HepG2 (cell line): ENCODE measurements around the gene TRMT1. TPM values are rescaled to one million over a fixed set of nuclear protein-coding genes. Genes with fewer than 3 reads are reported as not detected.

Source experiments
- AKAP8 ChIP-seq: sonication (generic); formaldehyde crosslinking; IDR thresholded peaks from 2 replicates; pipeline ENCODE4 v1.5.1; 2020; ENCODE audit warnings: mild to moderate bottlenecking, missing genetic modification reagents
- CBFB ChIP-seq: sonication (generic); formaldehyde crosslinking; IDR thresholded peaks from 2 replicates; pipeline ENCODE4 v1.4.0; 2020; ENCODE audit warnings: missing genetic modification reagents
- CEBPB ChIP-seq: IDR thresholded peaks from 2 replicates; pipeline ENCODE4 v1.6.1; 2011; ENCODE audit warnings: low read depth, low read length, improper control_type of control experiment, borderline replicate concordance
- IKZF5 ChIP-seq: IDR thresholded peaks from 2 replicates; pipeline ENCODE4 v1.6.1; 2018; ENCODE audit warnings: missing genetic modification reagents, mild to moderate bottlenecking, missing compliant biosample characterization
- MTF2 ChIP-seq: sonication (generic); formaldehyde crosslinking; IDR thresholded peaks from 2 replicates; pipeline ENCODE4 v1.5.0; 2020; ENCODE audit warnings: missing genetic modification reagents, borderline replicate concordance
- NCOA1 ChIP-seq: sonication (generic); formaldehyde crosslinking; IDR thresholded peaks from 2 replicates; pipeline ENCODE4 v1.9.0; 2021; ENCODE audit warnings: missing genetic modification reagents
- SRF ChIP-seq: IDR thresholded peaks from 2 replicates; pipeline ENCODE4 v1.6.1; 2011; ENCODE audit warnings: mild to moderate bottlenecking, low read depth, low read length, moderate library complexity
- SUZ12 ChIP-seq: fragments of 150-350 bp; IDR thresholded peaks from 2 replicates; pipeline ENCODE4 v1.6.1; 2014; ENCODE audit warnings: low read depth, low read length
- SYNCRIP ChIP-seq: fragments of 200-400 bp; formaldehyde crosslinking; IDR thresholded peaks from 2 replicates; pipeline ENCODE4 v1.6.1; 2018; ENCODE audit warnings: mild to moderate bottlenecking, low read depth, low read length; ENCODE audit not compliant: insufficient read depth
- ZNF317 ChIP-seq: sonication (generic); formaldehyde crosslinking; IDR thresholded peaks from 2 replicates; pipeline ENCODE4 v1.5.0; 2020; ENCODE audit warnings: mild to moderate bottlenecking, missing genetic modification reagents
- ZNF367 ChIP-seq: sonication (generic); formaldehyde crosslinking; IDR thresholded peaks from 2 replicates; pipeline ENCODE4 v1.4.0; 2020; ENCODE audit warnings: missing genetic modification reagents, borderline replicate concordance
- ZNF510 ChIP-seq: sonication (generic); formaldehyde crosslinking; IDR thresholded peaks from 2 replicates; pipeline ENCODE4 v1.4.0; 2020; ENCODE audit warnings: low read depth, mild to moderate bottlenecking, missing genetic modification reagents
- ZNF513 ChIP-seq: sonication (generic); formaldehyde crosslinking; conservative IDR thresholded peaks from 2 replicates; pipeline ENCODE4 v1.5.0; 2020; ENCODE audit warnings: missing genetic modification reagents
- ZNF704 ChIP-seq: sonication (generic); formaldehyde crosslinking; IDR thresholded peaks from 2 replicates; pipeline ENCODE4 v1.8.1; 2023; ENCODE audit warnings: mild to moderate bottlenecking, inconsistent platforms, moderate library complexity, missing genetic modification reagents, borderline replicate concordance
- ZNF709 ChIP-seq: sonication (generic); formaldehyde crosslinking; IDR thresholded peaks from 2 replicates; pipeline ENCODE4 v1.5.0; 2020; ENCODE audit warnings: mild to moderate bottlenecking, missing genetic modification reagents
- ZNF724P ChIP-seq: sonication (generic); formaldehyde crosslinking; IDR thresholded peaks from 2 replicates; pipeline ENCODE4 v1.8.0; 2022; ENCODE audit warnings: missing genetic modification reagents, borderline replicate concordance
- ZNF768 ChIP-seq: sonication (generic); formaldehyde crosslinking; IDR thresholded peaks from 2 replicates; pipeline ENCODE4 v1.4.0; 2020; ENCODE audit warnings: missing genetic modification reagents
- ZNF879 ChIP-seq: sonication (generic); formaldehyde crosslinking; IDR thresholded peaks from 2 replicates; pipeline ENCODE4 v1.8.1; 2023; ENCODE audit warnings: missing genetic modification reagents
- polyA plus RNA-seq, 8 experiments: library from polyadenylated mRNA; depleted of rRNA in 3 of 8; stranded (reverse) in 7 of 8; unstranded in 1 of 8; fragments of >200 nt; fragmentation: Illumina TruSeq in 4 of 8; extraction: Trizol in 4 of 8; gene quantifications; 2 replicates each; pipeline versions ENCODE4 v1.2.1 to v1.2.3, GENCODE V29; 2011 to 2016; ENCODE audit warnings: low read depth in 4 of 8, missing spikeins in 1 of 8, mixed read lengths in 1 of 8; ENCODE audit not compliant: insufficient read depth in 1 of 8
- total RNA-seq, 5 experiments: library from RNA; depleted of rRNA; stranded (reverse); fragments of >200 nt; fragmentation: Illumina TruSeq; extraction: Trizol; gene quantifications; 2 replicates each; pipeline ENCODE4 v1.2.3, GENCODE V29; 2016; ENCODE audit warnings: low read depth in 1 of 5
- TF ChIP-seq, protein P1 (sequence below): sonication (generic); formaldehyde crosslinking; IDR thresholded peaks from 2 replicates; pipeline ENCODE4 v1.5.0; 2020; ENCODE audit warnings: mild to moderate bottlenecking, missing genetic modification reagents
- TF ChIP-seq, protein P2 (sequence below): sonication (generic); formaldehyde crosslinking; IDR thresholded peaks from 2 replicates; pipeline ENCODE4 v1.4.0; 2020; ENCODE audit warnings: missing genetic modification reagents, borderline replicate concordance

TRMT1 gene
- total and polyA plus RNA-seq, 2 of the 13 experiments (the other 11 are each of a cell fraction or from before 2014, with no cell fraction given) = 35.5 to 44.1 TPM

DNA sequence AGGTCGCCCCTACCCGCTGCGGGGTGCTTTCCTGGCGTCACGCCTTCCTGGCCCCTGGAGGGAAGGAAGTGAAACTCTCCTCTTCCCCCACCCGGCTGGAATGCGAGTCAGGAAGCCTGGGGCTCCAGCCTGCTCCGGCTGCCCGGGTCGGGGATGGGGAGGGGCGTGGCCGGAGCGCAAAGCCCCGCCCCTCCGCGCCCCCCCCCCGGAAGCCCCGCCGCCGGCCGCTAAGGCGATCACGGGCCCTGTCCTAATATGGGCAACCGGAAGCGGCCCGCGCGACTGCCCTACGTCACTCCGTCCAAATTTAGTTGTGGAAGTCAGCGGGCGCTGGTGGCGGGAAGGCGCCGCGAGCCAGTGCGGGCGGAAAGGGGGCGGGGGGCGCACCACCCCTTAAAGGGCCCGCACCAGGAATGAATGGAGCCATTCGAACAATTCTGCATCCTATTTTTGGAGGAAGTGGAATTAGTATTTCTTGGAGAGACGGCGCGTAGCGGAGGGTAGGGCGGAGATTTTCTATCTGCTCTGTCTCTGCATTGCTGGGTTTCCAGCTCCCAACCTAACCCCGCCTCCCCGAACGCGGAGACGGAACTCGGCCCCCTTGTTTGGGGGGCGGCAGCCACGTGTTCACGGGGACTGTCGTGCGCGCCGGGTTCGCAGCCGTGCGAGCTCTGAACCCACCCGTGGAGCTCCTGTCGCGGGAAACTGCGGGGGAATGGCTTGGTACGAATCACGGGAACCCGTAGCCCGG, 35.2 kb upstream of the TRMT1 start (continued):
- TF ChIP-seq SYNCRIP (no peak), ZNF704 (CRISPR knock-in tag) (no peak), ZNF709 (CRISPR knock-in tag) (0 out of 2 replicates have a peak, but pooled peaks have one; percentile 33), ZNF513 (CRISPR knock-in tag) (no peak), ZNF510 (0 out of 2 replicates have a peak, but pooled peaks have one; percentile 44), SRF (peak; percentile 98), ZNF724P (no peak), ZNF317 (CRISPR knock-in tag) (peak; percentile 65; the same call in 1 of the 2 replicates), IKZF5 (peak; percentile 53; the same call in 1 of the 2 replicates), ZNF768 (CRISPR knock-in tag) (peak; percentile 36; the same call in 1 of the 2 replicates), CEBPB (no peak), CBFB (CRISPR knock-in tag) (peak; percentile 25; the same call in 1 of the 2 replicates), MTF2 (no peak), SUZ12 (no peak), NCOA1 (no peak), AKAP8 (CRISPR knock-in tag) (peak; percentile 99), ZNF367 (CRISPR knock-in tag) (peak; percentile 25; the same call in 1 of the 2 replicates), ZNF879 (CRISPR knock-in tag) (peak; percentile 66; the same call in 1 of the 2 replicates)
- TF ChIP-seq, protein P1, sequence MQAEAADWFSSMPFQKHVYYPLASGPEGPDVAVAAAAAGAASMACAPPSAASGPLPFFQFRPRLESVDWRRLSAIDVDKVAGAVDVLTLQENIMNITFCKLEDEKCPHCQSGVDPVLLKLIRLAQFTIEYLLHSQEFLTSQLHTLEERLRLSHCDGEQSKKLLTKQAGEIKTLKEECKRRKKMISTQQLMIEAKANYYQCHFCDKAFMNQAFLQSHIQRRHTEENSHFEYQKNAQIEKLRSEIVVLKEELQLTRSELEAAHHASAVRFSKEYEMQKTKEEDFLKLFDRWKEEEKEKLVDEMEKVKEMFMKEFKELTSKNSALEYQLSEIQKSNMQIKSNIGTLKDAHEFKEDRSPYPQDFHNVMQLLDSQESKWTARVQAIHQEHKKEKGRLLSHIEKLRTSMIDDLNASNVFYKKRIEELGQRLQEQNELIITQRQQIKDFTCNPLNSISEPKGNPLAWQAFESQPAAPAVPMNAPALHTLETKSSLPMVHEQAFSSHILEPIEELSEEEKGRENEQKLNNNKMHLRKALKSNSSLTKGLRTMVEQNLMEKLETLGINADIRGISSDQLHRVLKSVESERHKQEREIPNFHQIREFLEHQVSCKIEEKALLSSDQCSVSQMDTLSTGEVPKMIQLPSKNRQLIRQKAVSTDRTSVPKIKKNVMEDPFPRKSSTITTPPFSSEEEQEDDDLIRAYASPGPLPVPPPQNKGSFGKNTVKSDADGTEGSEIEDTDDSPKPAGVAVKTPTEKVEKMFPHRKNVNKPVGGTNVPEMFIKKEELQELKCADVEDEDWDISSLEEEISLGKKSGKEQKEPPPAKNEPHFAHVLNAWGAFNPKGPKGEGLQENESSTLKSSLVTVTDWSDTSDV (CRISPR knock-in tag) = no peak; the same call in 1 of the 2 replicates
- TF ChIP-seq, protein P2, sequence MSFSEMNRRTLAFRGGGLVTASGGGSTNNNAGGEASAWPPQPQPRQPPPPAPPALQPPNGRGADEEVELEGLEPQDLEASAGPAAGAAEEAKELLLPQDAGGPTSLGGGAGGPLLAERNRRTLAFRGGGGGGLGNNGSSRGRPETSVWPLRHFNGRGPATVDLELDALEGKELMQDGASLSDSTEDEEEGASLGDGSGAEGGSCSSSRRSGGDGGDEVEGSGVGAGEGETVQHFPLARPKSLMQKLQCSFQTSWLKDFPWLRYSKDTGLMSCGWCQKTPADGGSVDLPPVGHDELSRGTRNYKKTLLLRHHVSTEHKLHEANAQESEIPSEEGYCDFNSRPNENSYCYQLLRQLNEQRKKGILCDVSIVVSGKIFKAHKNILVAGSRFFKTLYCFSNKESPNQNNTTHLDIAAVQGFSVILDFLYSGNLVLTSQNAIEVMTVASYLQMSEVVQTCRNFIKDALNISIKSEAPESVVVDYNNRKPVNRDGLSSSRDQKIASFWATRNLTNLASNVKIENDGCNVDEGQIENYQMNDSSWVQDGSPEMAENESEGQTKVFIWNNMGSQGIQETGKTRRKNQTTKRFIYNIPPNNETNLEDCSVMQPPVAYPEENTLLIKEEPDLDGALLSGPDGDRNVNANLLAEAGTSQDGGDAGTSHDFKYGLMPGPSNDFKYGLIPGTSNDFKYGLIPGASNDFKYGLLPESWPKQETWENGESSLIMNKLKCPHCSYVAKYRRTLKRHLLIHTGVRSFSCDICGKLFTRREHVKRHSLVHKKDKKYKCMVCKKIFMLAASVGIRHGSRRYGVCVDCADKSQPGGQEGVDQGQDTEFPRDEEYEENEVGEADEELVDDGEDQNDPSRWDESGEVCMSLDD = peak; percentile 93; the same call in 1 of the 2 replicates
